Thoracic aorta endothelial cell (primary cell): Measurements from ENCODE around the gene NMNAT2. TPM values are rescaled to one million over a fixed set of nuclear protein-coding genes. Genes with fewer than 3 reads are reported as not detected.

Source experiments
- total RNA-seq: library from RNA; depleted of rRNA; stranded (reverse); fragments of >200 nt; gene quantifications from 2 replicates; pipeline ENCODE4 v1.2.3, GENCODE V29; 2012

NMNAT2 gene
- total RNA-seq: 0.13 and 0.72 TPM in 2 replicates

DNA sequence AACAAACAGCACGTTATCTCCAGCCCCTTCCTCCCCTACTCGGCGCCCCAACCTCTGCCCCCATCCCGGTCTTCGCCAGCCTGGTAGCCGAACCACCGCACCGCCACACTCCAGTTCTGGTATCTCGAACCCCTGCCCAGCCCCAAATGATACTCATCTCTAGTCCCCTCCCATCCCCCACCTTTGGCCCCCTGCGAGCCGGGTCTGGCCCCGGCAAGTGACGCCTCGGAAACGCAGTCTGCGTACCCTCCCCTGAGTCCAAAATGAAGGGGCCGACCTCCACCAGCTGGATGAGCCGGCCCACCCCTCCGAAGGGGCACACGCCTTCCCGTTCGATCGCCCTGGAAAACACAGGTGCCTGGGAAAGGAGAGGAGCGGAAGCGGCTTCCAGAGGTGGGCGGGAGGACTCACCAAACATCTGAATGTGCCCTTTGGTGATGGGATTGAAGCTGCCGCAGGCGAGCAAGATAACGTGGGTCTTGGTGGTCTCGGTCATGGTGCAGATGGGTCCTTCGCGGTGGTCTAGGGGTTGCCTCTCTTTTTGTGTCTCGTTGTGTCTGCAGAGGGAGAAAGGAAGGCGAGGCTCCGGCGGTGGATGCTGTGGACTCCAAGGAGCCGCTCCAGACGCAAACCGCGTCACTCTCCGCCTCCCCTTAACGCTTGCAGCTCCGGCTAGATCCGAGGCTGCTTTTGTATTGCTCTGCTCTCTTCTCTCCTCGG lies at the start of gene NMNAT2:
Gene NMNAT2 (minus strand): TSS at position 609 of the 720 bp plus-strand sequence. CDS start 113 bp downstream, at position 496.

Other genes starting within 250 kb of the NMNAT2 start
- gene LAMC2, start 232.1 kb downstream of the NMNAT2 start, total RNA-seq: 0.53 and 9.0 TPM in 2 replicates
- gene SMG7, start 54.1 kb upstream of the NMNAT2 start, total RNA-seq: 41.6 and 56.4 TPM in 2 replicates
- gene NCF2, start 172.1 kb upstream of the NMNAT2 start, total RNA-seq: not detected in 2 replicates
- 248 and 298 TPM in 2 replicates for gene ARPC5, start 217.4 kb upstream of the NMNAT2 start, total RNA-seq
- gene APOBEC4, start 234.9 kb upstream of the NMNAT2 start, total RNA-seq: not detected in 2 replicates